Hepatocyte (in vitro differentiated cells): Measurements from ENCODE around the gene COTL1.

Experiments used
- CTCF ChIP-seq: fragments of 200-600 bp; sonication (generic); IDR thresholded peaks from 2 replicates; pipeline ENCODE4 v1.5.1; 2016; ENCODE audit warnings: antibody characterized with exemption, mild to moderate bottlenecking; ENCODE audit not compliant: poor library complexity
- EZH2 ChIP-seq: fragments of 200-600 bp; sonication (generic); IDR thresholded peaks from 2 replicates; pipeline ENCODE4 v1.6.1; 2016; ENCODE audit warnings: antibody characterized with exemption, mild to moderate bottlenecking, borderline replicate concordance

DNA sequence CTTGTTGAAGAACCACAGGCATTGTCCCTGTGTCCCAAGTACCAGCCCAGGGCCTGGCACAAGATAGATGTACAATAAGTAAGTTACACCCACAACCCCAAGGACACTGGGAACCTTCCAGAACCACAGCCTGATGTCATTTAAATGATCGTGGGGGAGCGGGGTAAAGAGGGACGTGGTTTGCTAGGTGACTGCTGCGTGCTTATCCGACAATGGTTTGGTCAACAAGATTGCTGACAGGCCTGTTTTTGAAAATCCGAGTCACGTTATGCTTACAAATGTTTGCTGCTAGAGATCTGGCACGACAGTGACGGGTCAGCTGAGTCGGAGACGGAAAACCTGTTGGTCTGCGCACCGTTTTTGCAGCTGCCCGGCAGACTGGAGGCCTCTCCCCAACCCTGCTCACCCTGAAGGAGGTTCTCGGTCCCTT is 22.8 kb downstream of the COTL1 start:
- TF ChIP-seq EZH2 (no peak), CTCF (no peak)
